Measurements from ENCODE around the gene IRF2BP2.

The IRF2BP2 gene

DNA sequence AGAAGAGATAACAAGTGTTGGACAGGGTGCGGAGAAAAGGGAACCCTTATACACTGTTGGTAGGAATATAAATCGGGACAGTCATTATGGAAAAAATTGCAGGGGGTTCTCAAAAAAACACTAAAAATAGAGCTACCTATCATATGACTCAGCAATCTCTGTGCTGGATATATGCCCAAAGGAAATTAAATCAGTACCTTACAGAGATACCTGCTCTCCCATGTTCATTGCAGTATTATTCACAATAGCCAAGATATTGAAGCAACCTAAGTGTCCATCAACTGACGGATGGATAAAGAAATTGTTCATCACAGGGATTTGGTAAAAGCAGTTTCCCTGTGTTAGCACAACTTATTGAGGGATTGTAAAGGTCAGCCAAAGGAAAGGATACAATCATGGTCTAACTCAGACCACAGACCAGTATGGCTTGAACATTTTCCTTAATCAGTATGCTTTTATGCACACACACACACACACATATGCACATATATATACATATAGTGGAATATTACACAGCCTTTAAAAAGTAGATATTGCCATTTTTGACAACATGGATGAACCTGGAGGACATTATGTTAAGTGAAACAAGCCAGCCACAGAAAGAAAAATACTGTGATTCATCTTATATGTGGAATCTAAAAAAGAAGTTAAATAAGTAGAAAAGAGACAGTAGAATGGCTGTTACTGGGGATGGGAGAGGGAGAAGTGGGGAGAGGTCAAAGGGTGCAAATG, 44.2 kb upstream of the IRF2BP2 start:
- no peak overlapping the region for H3K4me3 ChIP-seq (ENCODE audit: low read depth, low read length)
- TF ChIP-seq CTCF (IDR thresholded peaks at IDR 0.05; ENCODE audit: borderline replicate concordance, insufficient read depth, low read depth, low read length) = no peak

DNA sequence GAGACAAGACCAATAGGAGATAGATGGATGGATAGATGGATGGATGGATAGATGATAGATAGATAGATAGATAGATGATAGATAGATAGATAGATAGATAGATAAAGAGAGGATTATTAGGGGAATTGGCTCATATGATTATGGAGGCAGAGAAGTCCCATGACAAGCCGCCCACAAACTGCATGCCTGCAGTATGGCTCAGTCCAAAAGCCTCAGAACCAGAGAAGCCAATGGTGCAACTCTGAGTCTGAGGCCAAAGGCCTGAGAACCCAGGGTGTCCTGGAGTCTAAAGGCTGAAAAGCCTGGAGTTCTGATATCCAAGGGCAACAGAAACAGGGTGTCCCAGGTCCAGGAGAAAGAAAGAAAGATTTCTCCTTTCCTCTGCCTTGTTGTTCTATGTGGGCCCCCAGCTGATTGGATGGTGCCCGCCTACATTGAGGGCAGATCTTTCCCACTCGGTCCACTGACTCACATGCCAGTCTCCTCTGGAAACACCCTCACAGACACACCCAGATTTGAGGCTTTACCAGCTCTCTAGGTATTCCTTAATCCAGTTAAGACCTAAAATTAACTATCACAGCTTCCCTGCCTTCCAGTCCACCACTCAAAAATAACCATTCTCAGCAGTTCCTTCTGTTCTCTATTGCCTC, 39.6 kb upstream of the IRF2BP2 start:
- no peak overlapping the region for H3K4me3 ChIP-seq (ENCODE audit: low read depth, low read length)
- TF ChIP-seq CTCF (IDR thresholded peaks at IDR 0.05; ENCODE audit: borderline replicate concordance, insufficient read depth, low read depth, low read length) = no peak

DNA sequence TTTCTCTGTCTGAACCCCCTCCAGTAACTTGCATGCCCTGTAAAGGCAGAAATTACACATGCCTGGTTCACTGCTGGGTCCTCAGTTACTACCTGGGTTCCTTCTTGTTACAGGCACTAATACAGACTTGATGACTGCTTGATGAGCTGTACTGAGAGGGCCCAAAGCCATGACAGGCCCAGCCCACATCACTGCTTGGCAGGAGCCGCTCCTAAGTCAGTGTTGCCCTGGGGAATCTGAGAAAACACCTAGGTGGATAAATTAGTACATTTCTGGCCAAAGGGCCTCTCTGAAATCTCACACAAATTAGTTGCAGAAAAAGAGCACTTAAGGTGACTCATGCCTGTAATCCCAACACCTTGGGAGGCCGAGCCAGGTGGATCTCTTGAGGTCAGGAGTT, 37.8 kb upstream of the IRF2BP2 start:
- TF ChIP-seq CTCF (IDR thresholded peaks at IDR 0.05; ENCODE audit: borderline replicate concordance, insufficient read depth, low read depth, low read length) = no peak
- no peak overlapping the region for H3K4me3 ChIP-seq (ENCODE audit: low read depth, low read length)

DNA sequence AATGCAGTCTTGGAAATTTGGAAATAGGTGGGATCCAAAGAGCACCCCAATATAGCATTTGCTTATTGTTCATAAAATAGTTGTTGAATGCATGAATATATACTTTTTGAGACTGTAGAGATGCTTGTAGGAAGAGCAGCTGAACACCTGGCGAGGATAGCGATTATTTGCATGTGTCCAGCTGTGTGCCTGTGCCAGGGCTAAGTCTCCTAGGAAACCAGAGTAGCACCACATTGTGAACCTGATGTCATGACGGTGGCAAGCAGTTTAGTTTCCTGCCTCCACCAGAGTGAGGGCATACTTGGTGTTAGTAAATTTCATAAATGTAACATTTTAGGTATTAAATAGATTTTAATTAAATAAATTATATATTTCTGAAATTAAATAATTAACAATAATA, 37.3 kb upstream of the IRF2BP2 start:
- no peak for TF ChIP-seq CTCF (IDR thresholded peaks at IDR 0.05; ENCODE audit: borderline replicate concordance, insufficient read depth, low read depth, low read length)
- no peak overlapping the region for H3K4me3 ChIP-seq (ENCODE audit: low read depth, low read length)

- H3K4me3 ChIP-seq (ENCODE audit: low read depth, low read length) = no peak overlapping the region
- TF ChIP-seq CTCF (IDR thresholded peaks at IDR 0.05; ENCODE audit: borderline replicate concordance, insufficient read depth, low read depth, low read length) = no peak
Observed at GRCh38 chr1:234645964-234646363, 36.0 kb upstream of the IRF2BP2 start.

DNA sequence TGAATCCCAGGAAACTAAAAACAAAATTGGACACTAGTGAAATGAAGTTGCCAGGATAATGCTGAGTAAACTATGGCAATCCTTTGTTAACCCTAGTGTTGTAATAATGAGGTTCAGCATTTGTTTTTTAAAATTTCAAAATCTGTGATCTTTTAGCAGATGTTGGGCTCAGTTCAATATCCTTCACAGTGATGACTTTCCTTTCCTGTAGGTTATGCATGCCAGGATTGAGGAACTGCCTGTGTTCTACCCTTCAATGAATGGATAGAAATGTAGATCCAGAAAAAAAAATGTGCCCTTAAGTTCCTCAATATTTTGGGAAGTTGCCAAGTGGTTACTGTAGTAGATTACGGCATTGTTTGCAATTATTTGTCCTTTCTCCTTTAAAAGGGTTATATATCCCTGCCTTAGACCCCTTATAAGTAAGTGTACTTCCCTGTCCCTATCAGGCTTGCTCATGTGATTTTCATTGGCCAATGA, 35.5 kb upstream of the IRF2BP2 start:
- H3K4me3 ChIP-seq (ENCODE audit: low read depth, low read length) = no peak overlapping the region
- no peak for TF ChIP-seq CTCF (IDR thresholded peaks at IDR 0.05; ENCODE audit: borderline replicate concordance, insufficient read depth, low read depth, low read length)

GRCh38 chr1:234644928-234645327, 35.0 kb upstream of the IRF2BP2 start:
- no peak overlapping the region for H3K4me3 ChIP-seq (ENCODE audit: low read depth, low read length)
- no peak for TF ChIP-seq CTCF (IDR thresholded peaks at IDR 0.05; ENCODE audit: borderline replicate concordance, insufficient read depth, low read depth, low read length)
